GM19468 (cell line): ENCODE results near the gene FCHSD2.
"Not testable (repeated sequence)": the region's sequence is repeated elsewhere in the genome, so short reads cannot be mapped to it uniquely, and the experiment has no call there.

Experiments used
- ATAC-seq: cut with Tn5 transposase; IDR thresholded peaks from one replicate; pipeline ENCODE4 v1.9.1; 2021; ENCODE audit warnings: mild to moderate bottlenecking, moderate library complexity, moderate number of reproducible peaks; ENCODE audit not compliant: unreplicated experiment; ENCODE audit errors: extremely low read depth

Gene FCHSD2

DNA sequence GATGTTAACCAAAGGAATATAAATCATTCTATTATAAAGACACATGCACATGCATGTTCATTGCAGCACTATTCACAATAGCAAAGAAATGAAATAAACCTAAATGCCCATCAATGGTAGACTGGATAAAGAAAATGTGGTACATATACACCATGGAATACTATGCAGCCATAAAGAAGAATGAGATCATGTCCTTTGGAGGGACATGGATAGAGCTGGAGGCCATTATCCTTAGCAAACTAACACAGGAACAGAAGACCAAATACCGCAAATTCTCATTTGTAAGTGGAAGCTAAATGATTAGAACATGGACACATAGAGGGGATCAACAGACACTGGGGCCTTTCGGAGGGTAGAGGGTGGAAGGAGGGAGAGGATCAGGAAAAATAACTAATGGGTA, 283.9 kb downstream of the FCHSD2 start:
- not testable (repeated sequence) for ATAC-seq

GRCh38 chr11:72856551-72857345, 285.4 kb downstream of the FCHSD2 start:
- no peak for ATAC-seq

GRCh38 chr11:72856065-72856464, 286.1 kb downstream of the FCHSD2 start:
- no peak for ATAC-seq

GRCh38 chr11:72851726-72852125, 290.4 kb downstream of the FCHSD2 start:
- no peak for ATAC-seq

DNA sequence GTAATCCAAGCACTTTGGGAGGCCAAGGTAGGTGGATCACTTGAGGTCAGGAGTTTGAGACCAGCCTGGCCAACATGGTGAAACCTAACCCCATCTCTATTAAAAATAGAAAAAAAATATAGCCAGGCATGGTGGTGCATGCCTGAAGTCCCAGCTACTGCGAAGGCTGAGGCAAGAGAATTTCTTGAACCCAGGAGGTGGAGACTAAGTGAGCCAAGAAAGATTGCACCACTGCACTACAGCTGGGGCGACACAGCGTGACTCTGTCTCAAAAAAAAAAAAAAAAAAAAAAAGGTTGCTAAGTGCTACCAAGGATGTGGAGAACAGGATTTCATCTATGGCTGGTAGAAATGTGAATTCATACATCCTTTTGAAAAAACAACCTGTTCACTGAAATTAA, 291.3 kb downstream of the FCHSD2 start:
- no peak for ATAC-seq

GRCh38 chr11:72848846-72849466, 293.2 kb downstream of the FCHSD2 start:
- ATAC-seq: no peak

GRCh38 chr11:72844356-72844755, 297.8 kb downstream of the FCHSD2 start:
- ATAC-seq: no peak

GRCh38 chr11:72842653-72843330, 299.3 kb downstream of the FCHSD2 start:
- no peak for ATAC-seq

- no peak for ATAC-seq
Observed at GRCh38 chr11:72842126-72842525, 300.0 kb downstream of the FCHSD2 start.

GRCh38 chr11:72841397-72841796, 300.7 kb downstream of the FCHSD2 start:
- ATAC-seq: no peak

DNA sequence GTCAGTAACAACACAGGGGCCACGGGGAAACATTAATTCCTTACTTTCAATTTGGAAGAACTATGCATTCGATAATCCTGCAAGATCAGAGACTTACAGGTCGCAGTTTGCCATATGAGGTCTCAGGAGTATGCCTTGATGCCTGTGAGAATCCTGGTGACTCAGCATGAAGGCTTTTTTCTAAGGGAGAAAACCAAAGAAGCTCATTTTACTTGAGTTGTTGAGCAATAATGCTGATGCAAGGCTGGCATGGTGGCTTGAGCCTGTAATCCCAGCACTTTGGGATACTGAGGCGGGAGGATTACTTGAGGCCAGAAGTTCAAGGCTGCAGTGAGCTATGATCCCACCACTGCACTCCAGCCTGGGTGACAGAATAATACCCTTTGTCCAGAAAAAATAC, 301.3 kb downstream of the FCHSD2 start:
- no peak for ATAC-seq

DNA sequence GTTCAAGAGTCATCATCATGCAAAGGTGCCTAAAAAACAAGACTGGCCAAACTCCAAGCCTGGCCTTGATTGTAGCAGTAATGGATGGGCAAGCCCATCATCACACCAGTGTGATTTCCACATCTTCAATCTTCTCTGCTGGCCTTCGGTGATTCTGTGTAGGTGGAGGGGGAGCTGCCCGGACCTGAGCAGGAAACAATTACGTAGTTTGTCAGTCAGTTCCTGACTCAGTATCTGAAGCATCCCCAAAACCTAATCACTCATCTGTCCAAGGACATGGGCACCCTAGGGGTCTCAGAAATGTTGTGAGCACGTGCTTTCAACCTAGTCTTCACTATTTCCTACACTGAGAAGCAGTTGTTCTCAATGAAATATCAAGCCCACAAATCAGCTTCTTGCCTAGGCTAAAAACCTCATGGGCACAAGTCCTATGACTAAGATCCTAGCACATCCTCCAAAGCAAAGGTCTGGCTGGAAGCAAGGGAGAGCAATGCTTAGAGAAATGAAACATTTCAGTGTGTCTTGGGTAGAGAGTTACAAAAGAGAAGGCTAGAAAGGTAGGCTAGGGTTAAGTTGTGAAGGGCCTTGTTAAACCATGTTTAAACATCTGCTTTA, 303.3 kb downstream of the FCHSD2 start:
- ATAC-seq: no peak

DNA sequence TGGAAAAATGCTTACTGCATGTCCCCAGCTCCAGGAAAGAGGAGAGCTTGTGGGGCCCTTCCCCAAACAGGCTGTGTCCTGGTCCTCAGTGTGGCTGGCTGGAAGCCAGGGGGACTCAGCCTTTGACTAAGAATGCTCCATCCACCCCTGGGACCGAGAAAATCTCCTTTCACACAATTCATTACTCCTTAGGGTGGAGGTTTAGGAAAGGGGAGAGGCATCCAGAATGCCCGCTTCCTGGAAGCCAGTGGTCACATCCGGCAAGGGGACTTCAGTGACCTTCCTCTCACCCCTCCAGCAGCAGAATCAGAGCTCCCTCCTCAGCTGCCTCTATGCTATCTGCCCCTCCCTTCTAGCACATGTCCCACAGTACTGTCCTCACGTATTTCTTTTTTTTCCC, 306.0 kb downstream of the FCHSD2 start:
- ATAC-seq: no peak

- no peak for ATAC-seq
Observed at GRCh38 chr11:72834905-72835304, 307.2 kb downstream of the FCHSD2 start.

GRCh38 chr11:72833811-72834493, 308.2 kb downstream of the FCHSD2 start:
- ATAC-seq: no peak

- no peak for ATAC-seq
Observed at GRCh38 chr11:72833083-72833733, 308.9 kb downstream of the FCHSD2 start.

DNA sequence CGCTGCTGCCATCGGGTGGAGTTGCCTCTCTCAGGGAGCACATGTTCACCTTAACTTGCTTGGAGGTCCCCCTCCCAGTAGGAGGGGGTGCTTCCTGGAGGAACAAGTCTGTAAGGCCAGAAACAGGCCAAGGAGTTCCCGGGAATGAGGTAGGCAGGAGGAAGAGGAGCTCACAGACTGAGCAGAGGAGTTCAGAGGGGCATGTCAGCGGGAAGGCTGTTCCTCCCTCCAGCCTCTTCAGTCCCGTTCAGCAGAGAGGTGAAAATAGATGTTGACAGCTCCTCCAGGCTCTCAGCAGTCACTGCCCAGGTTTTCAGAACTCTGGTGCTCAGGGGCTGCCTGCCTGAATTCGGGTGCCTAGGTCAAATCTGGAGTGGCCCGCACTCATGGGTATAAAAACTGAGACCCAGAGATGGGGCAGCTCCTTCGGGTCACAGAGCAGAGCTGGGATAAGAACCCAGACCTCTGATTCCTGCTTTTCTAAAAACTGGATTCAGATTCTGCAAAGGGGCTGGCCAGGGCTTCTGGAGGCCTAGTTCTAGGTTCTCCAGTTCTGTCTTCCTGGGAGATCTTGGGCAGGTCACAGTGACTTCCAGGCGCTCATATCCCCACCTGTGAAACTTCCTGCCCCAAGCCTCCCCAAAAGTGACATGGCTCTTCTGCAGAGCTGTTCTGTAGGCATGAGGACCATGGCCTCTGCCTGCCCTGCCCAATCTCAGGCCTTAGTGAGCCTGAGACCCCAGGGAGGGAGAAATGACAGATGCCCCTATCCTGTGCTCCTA, 309.6 kb downstream of the FCHSD2 start:
- no peak for ATAC-seq

- ATAC-seq: no peak
Observed at GRCh38 chr11:72831521-72832300, 310.4 kb downstream of the FCHSD2 start.
